NCI-H128 (cell line): ENCODE measurements around the gene ATM.
"Not testable (repeated sequence)": the region's sequence is repeated elsewhere in the genome, so short reads cannot be mapped to it uniquely, and the experiment has no call there.

Source experiments
- DNase-seq: peaks from one replicate; lab custom pipeline; 2025; ENCODE audit not compliant: unreplicated experiment; lab: John Stamatoyannopoulos, UW

The ATM gene

DNA sequence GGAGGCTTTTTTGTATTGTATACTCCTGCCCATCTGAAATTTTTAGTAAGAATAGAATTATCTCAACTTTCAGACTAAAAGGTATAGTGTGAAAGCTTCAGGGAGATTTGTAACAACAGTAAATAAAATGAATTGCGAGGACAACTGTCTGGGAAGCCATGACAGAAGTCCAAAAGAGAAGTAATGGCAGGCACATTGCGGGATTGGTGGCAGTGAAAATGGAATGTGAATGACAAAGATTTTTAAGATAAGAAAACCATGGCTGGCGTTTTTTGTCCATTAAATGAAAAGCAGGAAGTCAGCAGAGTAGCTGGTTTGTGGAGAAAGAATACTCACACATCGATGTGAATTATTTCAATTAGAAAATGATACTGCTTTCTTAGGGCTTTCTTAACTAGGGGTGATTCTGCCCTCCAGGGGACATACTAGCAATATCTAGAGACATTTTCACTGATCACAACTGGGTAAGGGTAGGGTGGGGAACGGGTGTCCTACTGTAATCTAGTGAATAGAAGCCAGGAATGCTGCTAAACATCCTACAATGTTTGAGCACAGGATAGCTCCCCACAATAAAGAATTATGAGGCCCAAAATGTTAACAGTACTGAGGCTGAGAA lies 2.0 kb upstream of the ATM start:
- no peak for DNase-seq

DNA sequence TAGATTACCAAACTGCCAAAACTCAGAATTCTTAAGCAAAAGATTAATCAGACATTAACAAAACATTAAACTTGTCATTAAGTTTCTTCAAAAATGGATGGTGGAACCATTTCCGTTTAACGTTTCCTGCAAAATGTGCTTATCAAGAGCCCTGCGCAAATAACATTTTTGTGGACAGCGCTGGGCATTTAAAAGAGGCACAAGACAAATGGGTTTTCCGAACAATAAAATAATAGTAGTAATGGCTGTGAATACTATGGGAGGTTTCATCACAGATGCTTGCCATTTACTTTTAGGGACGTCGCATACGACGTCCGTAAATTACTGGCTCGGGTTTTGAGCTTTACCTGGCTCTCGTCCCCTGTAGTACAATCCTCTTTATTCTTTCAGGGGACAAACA lies 1.5 kb upstream of the ATM start:
- DNase-seq, result no peak

DNA sequence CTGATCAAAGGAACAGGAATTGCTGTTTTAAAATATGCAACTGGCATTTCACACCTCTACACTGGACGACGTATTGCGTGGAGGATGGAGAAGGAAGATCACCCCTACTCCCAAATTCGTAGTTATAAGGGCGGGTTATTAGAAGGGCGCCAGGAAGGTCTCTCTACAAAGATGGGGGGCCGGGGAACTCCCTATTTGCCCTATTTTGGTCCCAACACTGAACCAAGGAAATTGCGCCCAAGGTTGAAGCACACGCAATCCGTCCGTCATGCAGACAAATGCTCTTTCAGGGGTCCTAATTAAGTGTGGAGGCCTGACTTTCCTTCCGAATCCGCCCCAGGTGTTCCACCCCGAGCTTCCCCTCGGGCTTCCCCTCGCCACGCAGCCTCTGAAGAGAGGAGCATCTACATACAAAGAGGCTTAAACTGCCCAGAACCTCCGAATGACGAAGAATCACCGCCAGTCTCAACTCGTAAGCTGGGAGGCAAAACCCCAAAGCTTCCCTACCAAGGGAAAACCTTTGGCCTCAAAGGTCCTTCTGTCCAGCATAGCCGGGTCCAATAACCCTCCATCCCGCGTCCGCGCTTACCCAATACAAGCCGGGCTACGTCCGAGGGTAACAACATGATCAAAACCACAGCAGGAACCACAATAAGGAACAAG lies 825 bp upstream of the ATM start:
- DNase-seq, result no peak

DNA sequence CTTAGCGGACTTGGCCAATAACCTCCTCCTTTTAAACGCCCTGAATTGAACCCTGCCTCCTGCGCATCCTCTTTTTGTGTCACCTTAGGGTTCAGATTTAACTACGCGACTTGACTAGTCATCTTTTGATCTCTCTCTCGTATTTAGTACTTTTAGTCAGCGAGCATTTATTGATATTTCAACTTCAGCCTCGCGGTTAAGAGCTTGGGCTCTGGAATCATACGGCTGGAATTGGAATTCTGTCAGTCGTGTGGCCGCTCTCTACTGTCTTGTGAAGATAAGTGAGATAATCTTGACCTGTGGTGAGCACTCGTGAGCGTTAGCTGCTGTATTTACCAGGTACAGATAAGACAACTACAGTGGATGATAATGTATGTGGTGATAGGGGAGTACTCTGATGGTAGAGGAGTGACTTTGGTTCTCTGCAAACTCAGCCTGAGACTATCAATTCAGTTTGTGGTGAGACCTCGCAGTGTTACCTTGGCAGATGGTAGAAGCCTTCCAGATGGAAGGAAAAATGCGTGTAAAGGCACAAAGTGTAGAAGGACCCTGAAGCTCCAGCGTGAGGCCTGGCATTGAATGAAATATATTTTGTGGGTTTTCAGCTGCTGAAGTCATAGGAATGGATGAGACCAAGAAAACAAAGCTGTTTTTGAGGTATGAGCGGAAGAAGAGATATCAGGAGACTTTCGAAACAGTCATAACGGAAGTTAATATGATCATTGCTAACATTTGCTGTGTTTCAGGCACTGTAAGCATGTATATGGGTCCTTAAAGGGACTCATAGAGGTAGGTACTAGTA lies 682 bp downstream of the ATM start:
- no peak for DNase-seq

DNA sequence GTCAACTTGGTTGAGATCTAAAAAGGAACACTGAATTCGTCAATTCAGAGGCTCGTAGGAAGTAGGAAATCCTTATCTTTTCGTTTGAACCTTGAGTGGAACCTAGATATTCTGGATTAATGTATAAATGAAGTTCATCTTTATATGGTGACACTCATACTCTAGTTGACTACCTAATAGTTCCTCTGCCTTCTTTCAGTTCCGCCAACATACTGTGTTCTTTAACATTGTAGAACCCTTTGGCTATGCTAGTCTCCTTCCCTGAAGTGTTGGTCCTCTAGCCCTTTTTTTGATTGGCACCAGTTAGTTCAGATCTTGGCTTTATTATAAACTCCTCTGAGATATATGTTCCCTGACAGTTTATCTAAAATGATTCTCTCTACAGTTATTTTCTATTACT lies 1.5 kb downstream of the ATM start:
- DNase-seq, result no peak

DNA sequence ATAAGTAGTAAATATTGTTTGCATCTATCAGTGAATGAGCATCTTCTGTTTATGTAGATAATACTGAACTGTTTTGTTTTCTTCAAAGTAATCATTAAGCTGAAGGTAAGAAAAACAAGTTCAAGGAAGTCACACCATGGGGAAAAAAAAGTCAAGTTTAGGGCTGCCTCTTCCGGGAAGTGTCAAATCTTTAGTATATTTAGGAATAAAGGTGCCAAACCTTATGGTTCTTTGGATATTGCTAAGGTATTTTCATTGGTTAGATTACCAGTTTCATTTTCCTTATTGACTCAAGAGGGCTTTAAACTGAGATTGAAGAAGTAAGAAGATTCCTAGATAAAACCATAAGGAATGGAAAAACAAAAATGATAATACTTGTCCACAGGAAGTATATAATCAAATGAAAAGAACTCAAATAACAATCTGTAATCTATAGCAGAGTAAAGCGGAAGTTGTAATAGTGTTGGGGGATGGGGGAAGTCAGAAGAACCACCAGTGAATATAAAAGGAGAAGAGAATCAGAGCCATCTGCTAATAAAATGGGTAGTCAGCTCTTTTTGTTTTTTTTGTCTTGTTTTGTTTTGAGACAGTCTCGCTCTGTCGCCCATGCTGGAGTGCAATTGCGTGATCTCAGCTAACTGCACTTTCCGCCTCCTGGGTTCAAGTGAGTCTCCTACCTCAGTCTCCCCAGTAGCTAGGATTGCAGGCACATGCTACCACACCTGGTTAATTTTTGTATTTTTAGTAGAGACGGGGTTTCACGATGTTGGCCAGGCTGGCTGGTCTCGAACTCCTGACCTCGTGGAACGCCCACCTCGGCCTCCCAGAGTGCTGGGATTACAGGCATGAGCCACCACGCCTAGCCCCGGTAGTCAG lies 2.3 kb downstream of the ATM start:
- DNase-seq, result no peak

DNA sequence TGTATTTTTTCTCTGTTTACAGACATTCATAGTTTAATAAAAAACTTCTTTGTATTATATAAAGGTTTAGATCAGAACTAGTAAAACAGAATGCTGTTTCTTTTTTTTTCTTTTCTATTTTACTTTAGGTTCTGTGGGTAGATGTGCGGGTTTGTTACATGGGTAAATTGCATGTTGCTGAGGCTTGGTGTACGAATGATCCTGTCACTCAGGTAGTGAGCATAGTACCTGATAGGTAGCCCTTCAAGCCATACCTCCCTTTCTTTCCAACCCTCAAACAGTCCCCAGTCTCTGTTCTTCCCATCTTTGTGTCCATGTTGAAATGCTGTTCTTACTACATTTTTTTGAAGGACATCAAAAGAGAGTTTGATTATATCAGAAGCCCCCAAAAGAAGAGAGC lies 3.2 kb downstream of the ATM start:
- DNase-seq, result no peak

DNA sequence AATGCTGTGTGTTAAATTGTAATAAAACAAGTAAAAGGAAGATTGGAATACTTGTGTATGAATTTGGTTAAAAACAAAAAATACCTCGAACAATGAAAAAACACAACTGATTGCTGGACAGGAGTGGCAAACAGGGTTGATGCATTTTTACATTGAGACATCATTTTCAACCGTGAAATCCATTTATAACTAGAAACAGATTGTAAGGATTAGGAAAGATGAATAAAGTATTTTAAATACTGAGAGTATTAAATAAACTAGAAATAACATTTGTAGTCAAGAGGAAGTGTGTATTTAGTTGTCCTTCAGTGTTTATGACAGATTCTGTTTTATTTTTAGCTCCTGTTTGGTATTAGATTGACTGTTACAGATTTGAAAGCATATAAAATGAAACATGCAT lies 5.4 kb downstream of the ATM start:
- DNase-seq, result no peak

DNA sequence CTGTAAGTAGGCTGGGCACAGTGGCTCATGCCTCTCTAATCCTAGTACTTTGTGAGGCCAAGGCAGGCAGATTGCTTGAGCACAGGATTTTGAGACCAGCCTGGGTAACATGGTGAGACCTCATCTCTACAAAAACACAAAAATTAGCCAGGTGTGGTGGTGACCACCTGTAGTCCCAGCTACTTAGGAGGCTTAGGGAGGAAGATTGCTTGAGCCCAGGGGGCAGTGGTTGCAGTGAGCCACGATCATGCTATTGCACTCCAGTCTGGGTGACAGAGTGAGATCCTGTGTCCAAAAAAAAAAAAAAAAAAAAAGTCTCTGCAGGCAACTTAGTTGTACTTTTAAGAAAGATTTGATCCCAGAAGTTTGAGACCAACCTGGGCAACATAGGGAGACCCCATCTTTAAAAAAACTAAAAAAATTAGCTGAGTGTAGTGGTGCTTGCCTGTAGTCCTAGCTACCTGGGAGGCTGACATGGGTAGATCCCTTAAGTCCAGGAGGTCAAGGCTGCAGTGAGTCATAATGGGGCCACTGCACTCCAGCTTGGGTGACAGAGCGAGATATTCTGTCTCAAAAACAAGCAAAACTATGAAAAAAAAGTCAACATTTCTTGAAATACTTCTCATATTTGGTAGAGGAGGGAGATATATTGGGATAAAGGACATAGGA lies 10.5 kb downstream of the ATM start:
- DNase-seq, result no peak

DNA sequence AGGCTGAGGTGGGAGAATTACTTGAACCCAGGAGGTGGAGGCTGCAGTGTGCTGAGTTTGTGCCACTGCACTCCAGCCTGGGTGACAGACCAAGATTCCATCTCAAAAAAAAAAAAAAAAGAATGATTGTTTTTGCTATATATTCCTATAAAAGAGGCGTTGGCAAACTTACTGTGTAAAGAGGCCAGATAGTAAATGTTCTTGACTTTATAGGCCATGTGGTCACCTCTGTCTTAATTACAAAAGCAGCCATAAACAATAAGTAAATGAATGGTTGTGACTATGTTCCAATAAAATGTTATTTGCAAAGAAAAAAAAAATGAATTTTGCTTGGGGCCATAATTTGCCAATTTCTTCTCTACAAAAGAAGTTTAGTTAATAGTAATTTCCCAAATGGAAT lies 12.3 kb downstream of the ATM start:
- DNase-seq, result no peak

DNA sequence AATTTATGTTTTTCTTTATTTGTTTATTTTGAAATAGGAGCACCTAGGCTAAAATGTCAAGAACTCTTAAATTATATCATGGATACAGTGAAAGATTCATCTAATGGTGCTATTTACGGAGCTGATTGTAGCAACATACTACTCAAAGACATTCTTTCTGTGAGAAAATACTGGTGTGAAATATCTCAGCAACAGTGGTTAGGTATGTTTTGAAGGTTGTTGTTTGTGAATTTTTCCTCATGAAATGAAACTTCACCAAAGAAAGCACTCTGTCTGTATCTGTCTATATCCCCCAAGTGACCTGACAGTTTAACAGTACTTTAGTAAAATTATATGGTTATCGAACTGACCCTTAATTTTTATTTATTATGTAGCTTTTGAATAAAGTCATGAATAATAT lies 12.8 kb downstream of the ATM start:
- no peak for DNase-seq

DNA sequence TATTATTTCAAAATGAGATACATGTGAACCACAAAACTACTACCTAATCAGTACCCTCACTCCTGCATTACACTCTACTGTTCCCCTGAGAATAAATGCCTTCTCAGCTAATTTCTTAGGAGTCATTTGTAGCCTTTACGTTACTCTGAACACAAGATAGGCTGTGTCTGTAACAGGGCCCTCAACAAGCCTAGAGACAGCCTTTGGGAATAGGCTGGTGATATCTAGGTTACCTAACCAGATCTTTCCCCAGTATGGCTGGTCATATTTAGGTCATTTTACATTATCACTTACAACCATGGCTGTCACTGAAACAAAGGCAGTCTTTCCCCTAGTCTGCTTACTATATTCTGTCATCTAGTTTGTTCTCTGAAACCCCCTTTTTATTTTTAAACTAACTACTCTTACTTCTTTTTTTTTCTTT lies 14.2 kb downstream of the ATM start:
- no peak for DNase-seq

DNA sequence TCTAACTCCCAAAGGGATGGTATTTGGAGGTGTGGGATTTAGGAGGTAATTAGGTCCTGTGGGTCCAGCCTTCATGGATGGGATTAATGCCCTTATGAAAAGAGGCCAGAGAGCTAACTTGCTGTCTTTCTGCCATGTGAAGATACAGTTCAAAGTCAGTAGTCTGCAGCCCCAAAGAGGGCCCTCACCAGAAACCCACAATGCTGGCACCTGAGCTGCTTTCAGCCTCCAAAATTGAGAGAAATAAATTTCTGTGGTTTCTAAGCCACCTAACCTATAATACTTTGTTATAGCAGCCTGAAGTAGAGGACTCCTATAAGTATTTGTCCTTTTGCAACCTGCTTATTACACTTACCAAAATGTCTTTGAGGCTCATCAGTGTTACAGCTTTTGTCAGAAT lies 16.2 kb downstream of the ATM start:
- DNase-seq, result no peak

DNA sequence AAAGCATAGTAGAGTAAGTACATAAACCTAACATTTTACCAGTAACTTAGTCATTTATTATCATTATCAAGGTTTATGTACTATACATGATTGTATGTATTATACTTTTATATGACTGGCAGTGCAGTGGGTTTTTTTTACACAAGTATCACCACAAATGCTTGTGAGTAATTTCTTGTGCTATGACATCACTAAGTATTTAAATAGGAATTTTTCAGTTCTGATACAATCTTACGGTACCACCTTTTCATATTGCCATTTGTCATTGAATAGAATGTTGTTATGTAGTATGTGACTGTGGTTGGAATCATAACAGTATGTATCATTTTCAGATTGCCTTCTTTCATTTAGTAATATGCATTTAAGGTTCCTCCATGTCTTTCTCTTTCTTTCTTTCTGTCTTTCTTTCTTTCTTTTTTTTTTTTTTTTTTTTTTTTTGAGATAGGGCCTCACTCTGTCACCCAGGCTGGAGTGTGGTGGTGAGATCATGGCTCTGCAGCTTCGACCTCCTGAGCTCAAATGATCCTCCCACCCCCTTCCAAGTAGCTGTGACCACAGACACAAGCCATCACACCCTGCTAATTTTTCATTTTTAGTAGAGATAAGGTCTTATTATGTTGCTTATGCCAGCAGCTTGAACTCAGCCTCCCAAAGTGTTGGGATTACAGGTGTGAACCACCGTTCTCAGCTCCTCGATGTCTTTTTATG lies 18.6 kb downstream of the ATM start:
- DNase-seq, result no peak

DNA sequence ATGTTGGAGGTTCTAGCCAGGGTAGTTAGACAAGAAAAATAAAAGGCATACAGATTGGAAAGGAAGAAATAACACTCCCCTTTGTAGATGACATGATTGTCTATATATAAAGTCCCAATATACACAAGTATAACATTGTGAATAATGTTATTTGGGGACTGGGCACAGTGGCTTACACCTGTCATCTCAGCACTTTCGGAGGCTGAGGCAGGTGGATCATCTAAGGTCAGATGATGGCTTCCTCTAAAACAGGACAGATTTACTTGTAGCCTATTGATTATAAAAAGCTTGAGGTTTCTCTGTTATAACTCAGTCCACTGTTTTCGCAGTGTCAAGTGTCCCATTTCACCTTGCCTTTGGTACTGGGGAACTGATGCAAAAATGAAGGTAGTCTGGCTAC lies 19.6 kb downstream of the ATM start:
- no peak for DNase-seq

DNA sequence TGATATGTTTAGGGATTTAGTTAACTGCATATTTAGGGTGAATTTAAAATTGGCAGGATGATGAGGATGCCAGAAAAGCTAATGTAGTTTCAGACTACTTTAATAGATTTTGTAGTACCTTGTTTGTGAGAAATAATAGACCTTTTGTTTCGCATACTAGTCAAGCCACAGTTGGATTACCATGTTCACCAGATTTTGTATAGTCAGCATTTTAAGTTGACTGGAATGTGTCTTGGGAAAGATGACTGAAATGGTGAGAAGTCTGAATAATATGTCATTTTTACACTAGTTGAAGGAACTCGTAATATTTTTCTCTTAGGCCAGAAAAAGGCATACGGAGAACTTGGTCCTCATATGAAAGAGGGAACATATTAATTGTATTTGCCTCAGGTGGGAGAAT lies 23.4 kb downstream of the ATM start:
- DNase-seq, result no peak

DNA sequence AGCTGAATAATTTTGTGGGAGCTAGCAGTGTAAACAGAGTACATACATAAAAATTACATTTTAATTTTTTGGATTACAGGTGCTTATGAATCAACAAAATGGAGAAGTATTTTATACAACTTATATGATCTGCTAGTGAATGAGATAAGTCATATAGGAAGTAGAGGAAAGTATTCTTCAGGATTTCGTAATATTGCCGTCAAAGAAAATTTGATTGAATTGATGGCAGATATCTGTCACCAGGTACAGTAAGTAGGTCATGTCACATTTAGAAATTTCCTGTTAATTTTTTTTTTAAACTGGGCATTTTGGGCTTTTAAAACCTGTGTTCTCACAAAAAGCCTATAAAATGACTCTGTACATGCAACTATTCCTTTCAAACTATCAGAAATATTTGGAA lies 24.0 kb downstream of the ATM start:
- no peak for DNase-seq

DNA sequence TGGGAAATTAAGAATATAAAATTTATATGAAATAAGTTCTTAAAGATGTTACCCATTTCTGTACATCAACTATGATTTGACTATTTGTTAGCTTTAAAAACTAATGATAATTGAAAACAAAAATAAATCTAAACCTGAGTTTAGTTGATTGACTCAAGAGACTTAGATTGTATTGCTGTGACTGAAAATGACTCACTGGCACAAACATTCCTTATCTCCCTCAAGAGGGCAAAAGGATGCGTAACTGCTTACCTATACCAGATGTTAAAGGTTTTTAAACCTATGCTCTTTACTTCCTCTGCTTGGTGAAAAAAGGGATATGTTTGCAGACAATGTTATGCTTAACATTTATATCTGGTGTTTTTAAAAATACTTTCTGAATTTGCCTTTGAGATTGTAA lies 30.3 kb downstream of the ATM start:
- no peak for DNase-seq

DNA sequence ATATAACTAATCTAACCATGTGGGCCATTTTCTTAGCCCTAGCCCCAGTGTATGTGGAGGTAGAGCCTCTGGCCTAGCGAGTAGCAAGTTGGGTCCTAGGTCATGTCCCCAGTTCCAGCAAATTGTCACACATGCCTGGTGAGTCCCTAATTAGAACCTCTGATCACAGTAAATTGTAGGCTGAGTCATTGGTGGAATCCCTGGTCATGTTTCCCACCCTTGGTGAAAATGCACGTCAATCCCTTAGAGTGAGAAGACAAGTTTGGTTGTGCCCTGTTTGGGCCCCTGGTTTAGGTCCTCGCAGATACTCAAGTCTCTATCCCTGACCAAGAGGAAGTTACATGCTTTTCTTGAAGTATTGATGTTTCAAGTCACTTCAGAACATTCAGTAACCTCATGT lies 46.7 kb downstream of the ATM start:
- DNase-seq, result no peak

DNA sequence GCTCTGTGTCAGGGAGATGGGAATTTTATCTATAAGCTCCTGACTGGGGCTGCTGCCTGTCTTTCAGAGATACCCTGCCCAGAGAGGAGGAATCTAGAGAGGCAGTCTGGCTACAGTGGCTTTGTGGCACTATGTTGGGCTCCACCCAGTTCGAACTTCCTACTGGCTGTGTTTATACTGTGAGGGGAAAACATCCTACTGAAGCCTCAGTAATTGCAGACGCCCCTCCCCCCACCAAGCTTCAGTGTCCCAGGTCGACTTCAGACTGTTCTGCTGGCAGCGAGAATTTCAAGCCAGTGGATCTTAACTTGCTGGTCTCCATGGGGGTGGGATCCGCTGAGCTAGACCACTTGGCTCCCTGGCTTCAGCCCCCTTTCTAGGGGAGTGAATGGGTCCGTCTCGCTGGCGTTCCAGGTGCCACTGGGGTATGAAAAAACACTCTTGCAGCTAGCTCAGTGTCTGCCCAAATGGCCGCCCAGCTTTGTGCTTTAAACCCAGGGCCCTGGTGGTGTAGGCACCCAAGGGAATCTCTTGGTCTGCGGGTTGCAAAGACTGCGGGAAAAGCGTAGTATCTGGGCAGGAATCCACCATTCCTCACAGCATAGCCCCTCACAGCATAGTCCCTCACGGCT lies 54.2 kb downstream of the ATM start:
- DNase-seq, result not testable (repeated sequence)
